ENCODE data around the gene DCN. TPM values are rescaled to one million over a fixed set of nuclear protein-coding genes. Genes with fewer than 3 reads are reported as not detected.

DCN gene
- polyA plus RNA-seq, 1 of the 3 experiments (the other 2 are of a cell fraction) = 5.5 TPM

DNA sequence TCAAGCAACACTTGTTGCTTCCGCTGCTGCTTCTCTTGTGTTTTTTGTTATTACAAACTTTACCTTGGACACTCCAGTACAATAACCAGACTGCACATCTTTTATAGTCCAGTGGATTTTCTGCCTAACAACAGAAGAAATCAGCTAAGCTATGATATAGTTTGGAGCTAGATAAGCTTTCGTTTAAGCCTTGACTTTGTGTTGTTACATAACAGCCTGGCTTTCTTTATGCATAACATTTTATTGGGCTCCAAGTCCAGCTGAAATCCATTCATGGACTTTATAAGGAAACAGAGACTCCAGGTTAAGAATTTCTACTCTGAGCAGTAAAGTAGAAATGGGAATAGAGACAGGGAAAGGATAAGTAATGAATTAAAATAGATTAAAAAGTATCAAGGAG lies 3.5 kb upstream of the DCN start:
- DNase-seq = no peak
- POLR2A ChIA-PET = no interaction called here
- H3K79me2 ChIP-seq (ENCODE audit: insufficient read depth) = no peaks in the 10 kb centered on the region
- H3F3A ChIP-seq (replicated peaks; ENCODE audit: insufficient read depth) = peaks cover 11% of the 10 kb centered on the region
- no peak overlapping the region for H3K4me3 ChIP-seq (ENCODE audit: low read depth in 2 of 2, low read length in 1 of 2)
- H3K27me3 ChIP-seq (ENCODE audit: insufficient read depth) = no peaks in the 10 kb centered on the region
- 85% methylated on average over 2 of the region's 2 CpGs for WGBS (ENCODE audit: low lambda C conversion rate)
- H3K4me2 ChIP-seq = no peak overlapping the region
- TF ChIP-seq TCF12 (IDR thresholded peaks at IDR 0.05) (no peak), RAD21 (IDR thresholded peaks at IDR 0.05; ENCODE audit: low read length) (no peak), YY1 (IDR thresholded peaks at IDR 0.05; ENCODE audit: low read depth) (no peak), RXRA (IDR thresholded peaks at IDR 0.05; ENCODE audit: borderline replicate concordance, low read depth) (no peak), FOXJ3 (CRISPR knock-in tag; IDR thresholded peaks at IDR 0.05) (no peak), TAF1 (IDR thresholded peaks at IDR 0.05; ENCODE audit: borderline replicate concordance, low read depth, low read length) (no peak), RFX5 (IDR thresholded peaks at IDR 0.05; ENCODE audit: low read length) (no peak), GABPA (IDR thresholded peaks at IDR 0.05; ENCODE audit: low read depth) (no peak), MEF2A (IDR thresholded peaks at IDR 0.05; ENCODE audit: borderline replicate concordance, low read depth) (no peak), EZH2phosphoT487 (IDR thresholded peaks at IDR 0.05; ENCODE audit: borderline replicate concordance, low read depth) (no peak), SIN3A (IDR thresholded peaks at IDR 0.05; ENCODE audit: borderline replicate concordance, low read depth, low read length) (no peak), JUND (IDR thresholded peaks at IDR 0.05) (no peak), RCOR1 (IDR thresholded peaks at IDR 0.05; ENCODE audit: low read length) (no peak), EP300 (IDR thresholded peaks at IDR 0.05; ENCODE audit: borderline replicate concordance in 1 of 2, low read depth in 1 of 2, low read length in 1 of 2) (no peak)
- TF ChIP-seq, protein P1, sequence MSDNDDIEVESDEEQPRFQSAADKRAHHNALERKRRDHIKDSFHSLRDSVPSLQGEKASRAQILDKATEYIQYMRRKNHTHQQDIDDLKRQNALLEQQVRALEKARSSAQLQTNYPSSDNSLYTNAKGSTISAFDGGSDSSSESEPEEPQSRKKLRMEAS (IDR thresholded peaks at IDR 0.05; ENCODE audit: low read depth) = no peak
- TF ChIP-seq, protein P2, sequence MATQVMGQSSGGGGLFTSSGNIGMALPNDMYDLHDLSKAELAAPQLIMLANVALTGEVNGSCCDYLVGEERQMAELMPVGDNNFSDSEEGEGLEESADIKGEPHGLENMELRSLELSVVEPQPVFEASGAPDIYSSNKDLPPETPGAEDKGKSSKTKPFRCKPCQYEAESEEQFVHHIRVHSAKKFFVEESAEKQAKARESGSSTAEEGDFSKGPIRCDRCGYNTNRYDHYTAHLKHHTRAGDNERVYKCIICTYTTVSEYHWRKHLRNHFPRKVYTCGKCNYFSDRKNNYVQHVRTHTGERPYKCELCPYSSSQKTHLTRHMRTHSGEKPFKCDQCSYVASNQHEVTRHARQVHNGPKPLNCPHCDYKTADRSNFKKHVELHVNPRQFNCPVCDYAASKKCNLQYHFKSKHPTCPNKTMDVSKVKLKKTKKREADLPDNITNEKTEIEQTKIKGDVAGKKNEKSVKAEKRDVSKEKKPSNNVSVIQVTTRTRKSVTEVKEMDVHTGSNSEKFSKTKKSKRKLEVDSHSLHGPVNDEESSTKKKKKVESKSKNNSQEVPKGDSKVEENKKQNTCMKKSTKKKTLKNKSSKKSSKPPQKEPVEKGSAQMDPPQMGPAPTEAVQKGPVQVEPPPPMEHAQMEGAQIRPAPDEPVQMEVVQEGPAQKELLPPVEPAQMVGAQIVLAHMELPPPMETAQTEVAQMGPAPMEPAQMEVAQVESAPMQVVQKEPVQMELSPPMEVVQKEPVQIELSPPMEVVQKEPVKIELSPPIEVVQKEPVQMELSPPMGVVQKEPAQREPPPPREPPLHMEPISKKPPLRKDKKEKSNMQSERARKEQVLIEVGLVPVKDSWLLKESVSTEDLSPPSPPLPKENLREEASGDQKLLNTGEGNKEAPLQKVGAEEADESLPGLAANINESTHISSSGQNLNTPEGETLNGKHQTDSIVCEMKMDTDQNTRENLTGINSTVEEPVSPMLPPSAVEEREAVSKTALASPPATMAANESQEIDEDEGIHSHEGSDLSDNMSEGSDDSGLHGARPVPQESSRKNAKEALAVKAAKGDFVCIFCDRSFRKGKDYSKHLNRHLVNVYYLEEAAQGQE (IDR thresholded peaks at IDR 0.05; ENCODE audit: low read depth, low read length) = no peak
- TF ChIP-seq, protein P3, sequence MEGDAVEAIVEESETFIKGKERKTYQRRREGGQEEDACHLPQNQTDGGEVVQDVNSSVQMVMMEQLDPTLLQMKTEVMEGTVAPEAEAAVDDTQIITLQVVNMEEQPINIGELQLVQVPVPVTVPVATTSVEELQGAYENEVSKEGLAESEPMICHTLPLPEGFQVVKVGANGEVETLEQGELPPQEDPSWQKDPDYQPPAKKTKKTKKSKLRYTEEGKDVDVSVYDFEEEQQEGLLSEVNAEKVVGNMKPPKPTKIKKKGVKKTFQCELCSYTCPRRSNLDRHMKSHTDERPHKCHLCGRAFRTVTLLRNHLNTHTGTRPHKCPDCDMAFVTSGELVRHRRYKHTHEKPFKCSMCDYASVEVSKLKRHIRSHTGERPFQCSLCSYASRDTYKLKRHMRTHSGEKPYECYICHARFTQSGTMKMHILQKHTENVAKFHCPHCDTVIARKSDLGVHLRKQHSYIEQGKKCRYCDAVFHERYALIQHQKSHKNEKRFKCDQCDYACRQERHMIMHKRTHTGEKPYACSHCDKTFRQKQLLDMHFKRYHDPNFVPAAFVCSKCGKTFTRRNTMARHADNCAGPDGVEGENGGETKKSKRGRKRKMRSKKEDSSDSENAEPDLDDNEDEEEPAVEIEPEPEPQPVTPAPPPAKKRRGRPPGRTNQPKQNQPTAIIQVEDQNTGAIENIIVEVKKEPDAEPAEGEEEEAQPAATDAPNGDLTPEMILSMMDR (IDR thresholded peaks at IDR 0.05) = no peak
- TF ChIP-seq, protein P4, sequence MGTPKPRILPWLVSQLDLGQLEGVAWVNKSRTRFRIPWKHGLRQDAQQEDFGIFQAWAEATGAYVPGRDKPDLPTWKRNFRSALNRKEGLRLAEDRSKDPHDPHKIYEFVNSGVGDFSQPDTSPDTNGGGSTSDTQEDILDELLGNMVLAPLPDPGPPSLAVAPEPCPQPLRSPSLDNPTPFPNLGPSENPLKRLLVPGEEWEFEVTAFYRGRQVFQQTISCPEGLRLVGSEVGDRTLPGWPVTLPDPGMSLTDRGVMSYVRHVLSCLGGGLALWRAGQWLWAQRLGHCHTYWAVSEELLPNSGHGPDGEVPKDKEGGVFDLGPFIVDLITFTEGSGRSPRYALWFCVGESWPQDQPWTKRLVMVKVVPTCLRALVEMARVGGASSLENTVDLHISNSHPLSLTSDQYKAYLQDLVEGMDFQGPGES (IDR thresholded peaks at IDR 0.05; ENCODE audit: low read depth, low read length) = no peak
- no peak overlapping the region for H3K27ac ChIP-seq (ENCODE audit: low read depth in 2 of 2, low read length in 1 of 2)
- H2AFZ ChIP-seq (ENCODE audit: low read depth) = no peak overlapping the region
- no peaks in the 10 kb centered on the region for H4K20me1 ChIP-seq (ENCODE audit: insufficient read depth)
- no peaks in the 10 kb centered on the region for H3K36me3 ChIP-seq (replicated peaks in 1 of 2; ENCODE audit: control insufficient read depth in 1 of 2, insufficient read depth in 2 of 2, low read length in 1 of 2)
- no peaks in the 10 kb centered on the region for H3K9me2 ChIP-seq
- H3K4me1 ChIP-seq (ENCODE audit: control insufficient read depth in 1 of 2, insufficient read depth in 2 of 2, low read depth in 1 of 2, low read length in 1 of 2) = peaks cover 7 to 16% of the 10 kb centered on the region in 2 experiments; a peak in 2 of 4 replicates
- H3K9ac ChIP-seq = no peak overlapping the region
- CTCF ChIA-PET = interaction anchor here (1.1 to 1.3 kb wide), 2 partner anchors 16 to 142 kb away, joined by 3 to 4 read pairs; no protein-coding TSS in a partner anchor
- H3K9me3 ChIP-seq = no peaks in the 10 kb centered on the region
